Islet of Langerhans (tissue), 1 donor: ENCODE data around the gene SLC2A4RG.

Source experiments
- FAIRE-seq: peaks from one replicate; lab custom pipeline; 2011; peaks lifted over from hg19 to GRCh38; lab: Jason Lieb, UNC

SLC2A4RG gene

DNA sequence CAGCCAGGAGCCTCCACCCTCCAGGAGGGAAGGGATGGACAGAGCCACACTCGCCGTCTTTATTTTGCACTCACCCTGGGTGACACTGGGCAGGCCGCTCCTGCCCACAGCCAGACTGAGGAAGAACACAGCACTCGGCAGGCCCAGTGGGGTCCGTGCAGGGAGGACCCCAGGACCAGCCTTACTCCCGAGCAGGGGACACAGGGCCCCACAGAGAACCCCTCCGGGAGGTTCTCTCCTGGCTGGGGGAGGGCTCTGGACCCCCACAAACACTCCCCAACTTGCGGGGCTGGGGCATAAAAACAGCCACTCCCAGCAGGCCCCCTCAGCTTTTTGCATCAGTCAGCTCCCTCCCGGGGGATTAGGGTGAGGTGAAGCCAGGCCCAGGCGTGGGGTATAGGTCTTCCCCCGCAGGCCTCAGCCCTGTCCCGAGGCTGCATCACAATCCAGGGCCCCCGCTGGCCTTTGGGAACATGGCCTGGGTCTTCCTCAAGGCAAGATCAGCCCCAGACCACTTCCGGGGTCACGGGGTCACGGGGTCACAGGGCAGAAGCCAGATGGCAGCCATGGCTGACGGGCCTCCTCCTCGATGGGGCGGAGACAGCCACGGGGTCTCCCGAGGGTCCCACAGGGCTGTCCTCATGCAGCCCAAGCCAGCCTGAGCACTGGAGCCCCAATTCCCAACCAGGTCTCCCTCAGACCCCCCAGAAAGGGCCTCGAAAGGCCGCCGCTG lies 39.9 kb upstream of the SLC2A4RG start:
- FAIRE-seq: no peak

DNA sequence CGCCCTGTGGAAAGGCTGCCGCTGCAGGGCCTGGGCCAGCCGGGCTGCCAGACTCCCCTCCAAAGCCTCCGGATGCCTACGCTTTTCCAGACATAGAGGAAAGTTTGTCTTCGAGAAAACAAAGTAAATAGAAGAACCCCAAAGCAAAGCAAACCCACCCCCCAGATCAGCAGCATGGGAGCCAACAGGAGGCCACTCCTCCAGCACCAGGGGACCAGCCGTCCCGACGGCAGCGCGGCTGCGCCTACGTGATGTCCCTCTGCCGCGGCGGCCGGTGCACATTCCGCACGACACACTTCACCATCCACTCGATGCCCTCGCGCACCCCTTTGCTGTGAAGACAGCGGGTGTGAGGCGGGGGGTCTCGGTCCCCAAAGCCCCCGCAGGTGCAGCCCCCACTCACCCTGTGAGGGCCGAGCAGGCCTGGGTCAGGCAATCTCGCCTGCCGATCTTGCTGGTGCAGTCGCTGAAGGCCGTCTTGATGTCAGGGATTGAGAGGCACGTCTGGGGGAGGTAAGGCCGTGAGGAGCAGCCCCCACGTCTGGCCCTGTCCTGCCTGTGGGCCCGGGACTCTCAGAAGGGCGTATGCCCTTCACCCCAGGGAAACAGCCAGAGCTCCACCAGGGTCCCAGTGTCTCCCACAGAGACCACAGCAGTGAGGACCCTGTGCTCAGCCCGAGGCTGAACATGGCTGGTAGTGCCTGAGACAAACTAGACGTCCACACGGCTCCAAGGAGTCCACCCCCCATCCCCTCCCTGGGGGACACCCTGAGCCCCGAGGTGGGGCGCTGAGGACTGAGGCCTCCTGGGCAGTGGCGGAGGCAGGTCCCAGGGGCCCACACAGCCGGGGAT lies 39.2 kb upstream of the SLC2A4RG start:
- FAIRE-seq: no peak

DNA sequence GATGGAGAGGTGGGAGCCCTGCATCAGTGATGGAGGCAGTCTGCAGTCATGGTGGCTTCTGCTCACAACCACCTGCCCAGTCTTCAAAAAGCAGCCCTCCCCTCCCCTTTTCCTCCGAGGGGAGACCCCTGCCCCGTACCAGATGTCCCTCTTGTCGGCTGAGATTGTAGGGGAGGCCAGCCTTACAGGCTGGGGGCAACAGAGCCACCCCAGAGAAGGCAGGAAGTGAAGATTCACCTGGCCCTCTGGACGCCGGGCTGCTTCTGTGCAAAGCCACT lies 38.6 kb upstream of the SLC2A4RG start:
- FAIRE-seq: no peak

DNA sequence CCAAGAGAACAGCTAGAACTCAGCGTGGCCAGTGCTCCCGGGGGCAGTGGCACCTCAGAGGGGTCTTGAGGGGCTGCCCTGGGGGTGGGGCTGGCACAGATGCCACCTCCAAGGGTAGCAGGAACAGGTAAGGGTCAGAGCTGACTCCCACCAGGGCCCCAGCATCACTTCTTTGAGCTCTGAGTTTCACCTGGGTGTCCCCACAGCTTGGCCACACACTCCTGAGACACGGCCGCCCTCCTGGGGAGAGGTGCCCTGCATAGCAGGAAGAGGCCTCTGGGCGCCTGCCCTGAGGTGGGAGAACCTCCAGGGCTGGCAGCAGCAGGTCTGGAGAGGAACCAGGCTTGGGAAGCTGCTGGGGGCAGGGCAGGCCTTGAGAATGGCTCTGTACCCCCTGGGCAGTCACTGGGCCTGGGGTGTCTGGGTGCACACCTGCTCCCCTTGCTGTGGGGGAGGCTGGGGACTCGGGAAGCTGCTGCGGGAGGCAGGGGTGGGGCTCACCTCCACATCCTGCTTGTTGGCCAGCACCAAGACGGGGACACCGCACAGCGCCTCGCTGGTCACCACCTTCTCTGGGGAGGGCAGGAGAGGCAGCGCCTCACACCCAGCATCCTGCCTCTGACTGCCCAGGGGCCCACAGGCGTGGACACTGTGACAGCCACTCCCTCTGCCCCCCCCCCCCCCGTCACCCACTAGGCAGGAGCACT lies 38.1 kb upstream of the SLC2A4RG start:
- FAIRE-seq: no peak

DNA sequence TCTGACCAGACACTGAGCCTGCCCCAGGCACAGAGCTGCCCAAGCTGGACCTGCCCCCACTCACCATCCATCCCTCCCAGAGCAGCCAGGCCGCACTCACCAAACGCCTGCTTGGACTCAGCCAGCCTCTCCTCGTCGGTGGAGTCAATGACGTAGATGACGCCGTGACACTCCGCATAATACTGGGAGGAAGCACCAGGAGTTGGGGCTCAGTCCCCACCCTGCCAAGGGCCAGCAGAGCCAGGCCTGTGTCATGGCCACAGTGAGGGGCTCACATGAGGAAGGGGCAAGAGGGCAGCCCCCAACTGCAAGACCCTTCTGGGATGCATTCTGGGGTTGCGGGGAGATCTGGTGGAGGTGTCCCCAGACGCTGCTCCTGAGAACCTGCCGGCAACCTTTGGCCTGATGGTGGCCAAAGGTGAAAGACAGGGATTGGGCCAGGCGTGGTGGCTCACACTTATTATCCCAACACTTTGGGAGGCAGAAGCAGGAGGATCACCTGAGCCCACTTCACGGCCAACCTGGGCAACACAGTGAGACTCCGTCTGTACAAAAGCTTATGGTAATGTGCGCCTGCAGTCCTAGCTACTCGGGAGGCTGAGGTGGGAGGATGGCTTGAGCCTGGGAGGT lies 37.4 kb upstream of the SLC2A4RG start:
- no peak for FAIRE-seq

DNA sequence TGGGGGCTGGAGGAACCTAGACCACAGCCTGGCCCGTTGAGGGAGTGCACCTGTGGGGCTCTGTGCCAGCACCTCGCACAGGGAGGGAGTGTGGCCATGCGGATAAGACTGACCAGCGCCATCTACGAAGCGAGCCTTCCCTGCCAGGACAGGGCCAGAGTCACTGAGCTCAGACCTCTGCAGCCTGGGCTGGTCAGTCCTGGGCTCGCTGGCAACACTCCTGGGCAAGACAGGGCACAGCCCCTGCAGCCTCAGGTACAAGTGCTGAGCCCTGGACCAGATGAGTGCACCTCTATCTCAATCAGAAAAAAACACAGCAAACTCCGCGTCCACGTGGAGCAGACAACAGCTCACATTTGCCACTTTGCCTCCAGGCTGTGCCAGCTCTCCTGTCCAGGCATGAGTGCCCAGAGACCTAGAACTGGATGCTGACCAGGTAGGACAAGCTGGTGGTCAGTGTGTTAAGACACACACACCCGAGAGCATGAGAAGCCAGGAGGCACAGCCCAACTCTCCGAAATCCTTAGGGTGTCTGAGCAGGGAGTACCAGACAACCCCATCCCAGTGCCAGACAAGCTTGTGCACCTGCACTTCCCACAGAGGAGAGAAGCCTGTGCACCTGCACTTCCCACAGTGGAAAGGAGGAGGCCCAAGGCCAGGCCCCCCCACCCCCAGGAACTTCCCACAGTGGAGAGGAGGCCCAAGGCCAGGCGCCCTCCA lies 36.7 kb upstream of the SLC2A4RG start:
- FAIRE-seq: no peak

DNA sequence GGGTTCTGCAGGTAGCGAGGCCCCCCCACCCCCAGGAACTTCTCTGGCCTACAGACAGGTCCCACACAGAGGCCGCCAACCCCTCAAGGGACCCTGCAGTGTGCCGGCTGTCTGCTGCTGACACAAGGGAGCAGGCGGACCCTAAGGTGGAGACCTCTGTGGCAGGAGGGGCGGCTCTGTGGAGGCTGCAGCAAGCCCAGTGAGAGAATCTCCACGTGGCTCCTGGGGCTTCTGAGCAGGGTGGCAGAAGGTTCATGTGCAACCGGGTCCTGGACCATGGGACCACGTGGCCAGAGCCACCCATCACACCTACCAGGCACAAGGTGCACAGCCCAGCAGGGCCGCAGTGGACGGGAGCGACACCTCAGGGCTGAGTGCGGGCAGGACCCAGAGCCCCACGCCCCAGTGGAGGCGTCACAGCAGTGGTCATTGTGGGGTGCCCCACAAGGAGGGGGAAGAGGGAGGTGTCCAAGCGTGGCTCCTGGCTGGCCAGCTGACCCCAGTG lies 36.1 kb upstream of the SLC2A4RG start:
- no peak for FAIRE-seq

DNA sequence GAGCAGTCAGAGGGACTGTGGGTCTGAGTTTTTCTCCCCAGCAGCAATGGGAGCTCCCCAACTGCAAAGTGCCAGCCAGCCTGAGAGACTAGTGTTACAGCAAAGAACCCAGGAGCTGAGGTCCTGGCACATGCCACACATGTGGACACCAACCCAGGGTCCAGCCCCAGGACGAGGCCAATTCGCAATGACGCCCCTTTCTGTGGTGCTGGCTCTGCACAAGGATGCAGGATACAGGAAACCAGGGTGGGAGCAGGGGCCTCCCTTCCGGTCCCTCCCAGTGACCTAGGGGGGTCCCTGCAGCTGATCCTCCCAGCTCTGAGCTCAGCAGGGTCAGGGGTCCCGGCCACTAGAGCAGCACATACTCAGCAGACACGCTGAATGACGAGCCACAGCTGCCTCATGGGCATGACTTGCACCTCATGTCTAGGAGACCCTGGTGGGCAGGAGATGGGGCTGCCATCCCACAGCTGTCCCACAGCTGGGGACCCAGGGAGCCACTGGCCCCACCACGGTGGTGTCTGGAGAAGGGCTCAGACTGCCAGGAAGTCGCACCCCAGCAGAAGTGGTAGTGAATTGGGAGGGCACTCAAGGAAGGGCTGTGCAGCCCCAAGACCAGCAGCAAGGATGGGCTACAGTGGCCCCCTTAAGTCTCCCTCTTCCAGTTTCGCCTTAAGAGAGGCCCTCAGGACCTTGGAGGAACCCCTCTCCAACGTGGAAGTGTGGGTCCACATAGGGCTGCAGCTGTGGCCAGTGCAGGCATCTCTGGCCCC lies 35.4 kb upstream of the SLC2A4RG start:
- FAIRE-seq: no peak

DNA sequence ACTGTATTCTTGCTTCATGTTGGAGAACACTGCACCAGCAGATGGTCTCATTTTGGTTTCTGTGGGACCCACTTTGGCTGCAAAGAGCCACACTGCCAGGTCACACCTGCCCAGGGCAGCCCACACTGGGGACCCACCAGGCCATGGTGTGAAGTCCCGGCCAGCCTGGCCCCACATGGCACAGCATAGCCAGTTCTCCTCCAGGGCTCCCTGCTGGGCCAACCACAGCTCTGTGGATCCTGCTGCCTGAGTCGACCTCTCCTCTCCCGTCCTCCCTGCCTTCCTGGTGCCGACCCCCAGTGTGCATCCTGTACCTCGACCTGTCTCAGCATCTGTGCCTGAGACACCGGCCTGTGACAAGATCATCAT lies 34.8 kb upstream of the SLC2A4RG start:
- FAIRE-seq: no peak

DNA sequence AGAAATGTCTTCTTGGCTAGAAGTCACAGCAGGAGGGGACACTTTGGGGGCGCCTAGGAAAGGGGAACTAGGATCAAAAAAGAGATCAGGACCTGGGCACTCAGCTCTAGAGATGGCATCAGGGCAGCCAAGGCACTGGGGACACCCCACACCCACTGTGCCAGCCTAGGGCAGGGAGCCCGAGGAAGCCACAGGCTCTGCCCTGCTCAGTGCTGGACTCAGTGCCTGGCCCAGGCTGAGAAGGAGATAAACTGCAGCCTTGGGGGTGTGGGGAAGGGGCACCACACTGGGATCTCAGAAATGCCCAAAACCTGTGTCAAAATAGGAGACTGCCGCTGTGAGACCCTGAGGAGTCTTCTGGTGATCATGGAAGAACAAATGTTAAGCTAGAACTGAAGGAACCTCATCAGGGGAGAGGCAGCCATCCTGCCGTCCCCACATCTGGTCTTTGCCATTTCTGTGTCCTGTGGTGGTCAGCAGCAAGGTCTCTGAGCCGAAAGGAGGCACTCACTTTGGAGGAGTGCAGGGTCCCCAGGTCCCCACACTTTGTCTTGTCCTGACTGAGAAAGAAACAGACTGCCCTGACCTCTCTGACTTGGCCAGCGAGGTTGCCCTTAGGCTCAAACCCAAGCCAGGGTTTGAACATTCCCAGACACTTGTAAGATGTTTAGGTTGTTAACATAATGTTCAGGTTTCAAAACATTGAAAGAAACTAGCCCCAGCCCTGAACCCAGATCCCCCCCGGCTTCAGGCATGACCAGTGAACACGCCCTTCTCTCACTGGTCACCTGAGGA lies 34.1 kb upstream of the SLC2A4RG start:
- FAIRE-seq: no peak

DNA sequence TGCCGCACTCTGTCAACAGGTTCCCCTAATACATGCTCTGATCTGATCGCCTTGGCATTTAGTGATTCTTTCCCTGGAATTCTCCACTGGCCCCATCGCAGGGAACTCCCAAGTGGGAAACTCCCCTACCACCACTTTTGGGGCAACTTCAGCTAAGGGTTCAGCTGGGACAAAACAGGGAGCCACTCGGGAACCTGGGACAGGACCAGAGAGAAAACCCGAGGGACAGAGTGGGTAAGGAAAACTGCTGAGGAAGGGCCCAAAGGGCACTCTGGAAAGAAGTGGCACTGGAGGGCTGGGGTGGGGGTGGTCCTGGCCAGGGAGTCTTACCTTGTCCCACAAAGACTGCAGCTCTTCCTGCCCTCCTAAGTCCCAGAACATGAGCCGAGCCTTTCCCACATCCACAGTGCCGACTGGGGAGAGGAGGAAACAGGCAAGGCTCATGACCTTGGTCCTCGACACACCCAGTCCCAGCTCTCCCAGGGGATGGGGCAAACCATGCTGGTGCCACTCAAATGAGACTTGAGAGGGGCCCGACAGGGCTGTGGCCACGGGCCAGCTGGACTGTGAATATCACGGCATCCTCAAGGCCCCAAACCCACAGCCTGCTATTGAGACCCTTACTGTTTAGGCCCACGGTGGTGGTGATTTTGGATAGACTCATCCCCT lies 33.4 kb upstream of the SLC2A4RG start:
- no peak for FAIRE-seq

DNA sequence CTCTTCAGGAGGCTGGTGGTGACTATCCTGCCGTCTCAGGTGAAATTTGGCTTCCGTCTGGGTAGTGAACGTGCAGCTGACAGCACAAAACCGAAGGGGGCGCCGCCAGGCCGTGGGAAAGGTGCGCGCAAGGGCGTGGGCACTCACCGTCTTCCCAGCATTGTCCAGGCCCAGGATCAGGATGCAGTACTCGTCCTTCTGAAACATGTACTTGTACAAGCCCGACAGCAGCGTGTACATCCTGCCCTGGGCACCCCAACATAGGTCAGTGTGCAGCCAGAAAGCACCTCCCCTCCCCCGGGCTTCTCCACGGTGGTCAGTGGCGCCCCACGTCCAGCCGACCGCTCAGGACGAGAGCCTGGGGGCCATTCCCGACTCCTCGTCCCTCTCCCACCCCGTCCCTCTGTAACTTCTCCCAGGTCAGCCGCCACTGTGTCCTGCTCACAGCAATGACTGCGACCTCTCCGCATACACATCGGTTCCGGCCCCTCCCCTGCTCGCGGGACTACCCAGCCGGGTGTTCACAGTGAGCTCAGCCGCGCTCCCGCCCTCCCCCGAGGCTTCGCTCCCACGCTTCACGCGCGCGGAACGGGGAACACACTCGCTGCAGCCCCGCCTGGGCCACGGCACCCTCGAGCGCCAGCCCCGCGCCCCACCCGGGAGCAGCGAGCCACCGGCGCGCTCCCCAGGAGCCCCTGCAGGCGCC lies 32.6 kb upstream of the SLC2A4RG start:
- FAIRE-seq: no peak

DNA sequence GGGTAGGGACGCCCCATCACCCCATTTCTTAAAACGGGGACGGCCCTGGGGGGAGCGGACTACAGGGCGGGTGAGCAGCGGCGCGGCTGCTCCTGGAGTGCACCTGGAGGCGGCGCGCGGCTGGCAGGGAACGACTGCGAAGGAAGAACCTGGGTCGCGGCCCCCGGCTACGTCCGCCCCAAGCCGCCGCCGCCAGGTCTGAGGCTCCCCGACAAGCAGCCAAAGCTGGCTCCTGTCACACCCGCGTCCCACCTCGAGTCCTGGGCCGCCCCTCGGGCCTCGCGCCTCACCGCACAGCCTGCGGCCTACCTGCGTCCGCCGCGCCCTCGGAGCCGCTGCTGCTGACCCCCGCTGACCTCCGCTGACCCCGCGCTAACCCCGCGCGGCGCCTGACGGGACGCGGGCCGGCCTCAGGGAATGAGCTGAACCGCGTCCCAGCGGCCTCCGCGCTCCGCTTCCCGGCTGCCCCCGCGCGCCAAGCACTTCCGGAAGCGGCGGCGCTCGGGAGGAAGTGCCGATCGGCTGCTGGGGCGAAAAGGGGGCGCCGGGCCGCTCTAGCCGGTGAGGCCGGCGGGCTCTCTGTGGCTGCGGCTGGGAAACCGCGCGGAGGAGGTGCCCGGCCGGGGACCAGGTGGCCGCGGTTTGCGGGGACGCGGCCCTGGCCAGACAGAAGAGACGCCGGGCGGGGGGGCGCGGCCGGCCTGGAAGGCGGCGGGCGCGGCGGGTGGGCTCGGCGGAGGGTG lies 31.8 kb upstream of the SLC2A4RG start, which contains the start of the genes ARFRP1 and ZGPAT:
TSS of gene ARFRP1 (minus strand) at position 419 of the 743 bp plus-strand sequence. CDS start 885 bp downstream, outside the sequence.
TSS of gene ZGPAT (plus strand) at position 482 of the 743 bp plus-strand sequence. CDS start 542 bp downstream, outside the sequence.
- FAIRE-seq: no peak

DNA sequence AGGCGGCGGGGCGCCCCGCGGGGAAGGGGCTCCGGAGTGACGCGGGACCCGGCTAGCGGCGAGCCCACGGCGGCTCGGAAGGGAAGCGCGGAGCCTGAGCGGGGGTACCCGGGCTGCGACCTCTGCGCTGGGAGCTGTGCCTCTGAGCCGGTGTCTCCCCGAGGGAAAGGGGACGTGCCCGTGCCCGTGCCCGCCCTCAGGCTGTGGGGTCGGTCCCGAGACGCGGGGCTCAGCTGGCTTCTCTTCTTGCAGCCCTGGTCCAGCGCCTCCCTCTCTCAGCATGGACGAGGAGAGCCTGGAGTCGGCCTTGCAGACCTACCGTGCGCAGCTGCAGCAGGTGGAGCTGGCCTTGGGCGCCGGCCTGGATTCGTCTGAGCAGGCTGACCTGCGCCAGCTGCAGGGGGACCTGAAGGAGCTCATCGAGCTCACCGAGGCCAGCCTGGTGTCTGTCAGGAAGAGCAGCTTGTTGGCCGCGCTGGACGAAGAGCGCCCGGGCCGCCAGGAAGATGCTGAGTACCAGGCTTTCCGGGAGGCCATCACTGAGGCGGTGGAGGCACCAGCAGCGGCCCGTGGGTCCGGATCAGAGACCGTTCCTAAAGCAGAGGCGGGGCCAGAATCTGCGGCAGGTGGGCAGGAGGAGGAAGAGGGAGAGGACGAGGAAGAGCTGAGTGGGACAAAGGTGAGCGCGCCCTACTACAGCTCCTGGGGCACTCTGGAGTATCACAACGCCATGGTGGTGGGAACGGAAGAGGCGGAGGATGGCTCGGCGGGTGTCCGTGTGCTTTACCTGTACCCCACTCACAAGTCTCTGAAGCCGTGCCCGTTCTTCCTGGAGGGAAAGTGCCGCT lies 31.1 kb upstream of the SLC2A4RG start:
- FAIRE-seq: no peak

DNA sequence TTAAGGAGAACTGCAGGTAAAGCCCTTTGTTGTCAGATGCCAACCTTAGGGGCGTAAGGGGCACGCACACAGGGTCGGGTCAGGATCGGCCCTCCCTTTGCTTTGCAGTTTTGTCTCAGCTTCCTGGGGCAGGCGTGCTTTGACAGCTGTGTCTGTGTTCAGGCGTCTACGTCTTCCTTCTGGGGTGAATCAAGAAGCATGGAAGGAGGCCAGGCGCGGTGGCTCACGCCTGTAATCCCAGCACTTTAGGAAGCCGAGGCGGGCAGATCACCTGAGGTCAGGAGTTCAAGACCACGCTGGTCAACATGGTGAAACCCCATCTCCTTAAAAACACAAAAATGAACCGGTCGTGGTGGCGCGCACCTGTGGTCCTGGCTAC lies 30.4 kb upstream of the SLC2A4RG start:
- FAIRE-seq: no peak

DNA sequence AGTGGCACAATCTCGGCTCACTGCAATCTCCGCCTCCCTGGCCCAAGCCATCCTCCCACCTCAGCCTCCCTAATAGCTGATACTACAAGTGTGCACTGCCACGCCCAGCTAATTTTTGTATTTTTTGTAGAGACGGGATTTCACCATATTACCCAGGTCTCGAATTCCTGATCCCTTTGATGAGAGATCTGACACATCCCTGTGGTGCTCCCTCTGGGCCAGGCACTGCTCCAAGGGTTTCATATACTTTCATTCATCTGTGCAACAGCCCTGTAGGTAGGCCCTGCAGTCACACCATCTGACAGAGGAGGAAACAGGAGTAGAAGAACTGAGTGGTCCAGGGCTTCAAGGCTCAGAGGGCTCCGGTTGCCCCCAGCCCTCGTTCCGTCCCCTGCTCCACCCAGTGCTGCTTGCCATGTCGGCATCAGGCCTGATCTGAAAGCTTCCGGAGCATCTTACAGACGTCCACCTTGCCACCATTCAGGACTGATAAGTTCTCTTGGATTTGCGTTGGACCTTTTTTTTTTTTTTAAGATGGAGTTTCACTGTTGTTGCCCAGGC lies 28.4 kb upstream of the SLC2A4RG start:
- no peak for FAIRE-seq

DNA sequence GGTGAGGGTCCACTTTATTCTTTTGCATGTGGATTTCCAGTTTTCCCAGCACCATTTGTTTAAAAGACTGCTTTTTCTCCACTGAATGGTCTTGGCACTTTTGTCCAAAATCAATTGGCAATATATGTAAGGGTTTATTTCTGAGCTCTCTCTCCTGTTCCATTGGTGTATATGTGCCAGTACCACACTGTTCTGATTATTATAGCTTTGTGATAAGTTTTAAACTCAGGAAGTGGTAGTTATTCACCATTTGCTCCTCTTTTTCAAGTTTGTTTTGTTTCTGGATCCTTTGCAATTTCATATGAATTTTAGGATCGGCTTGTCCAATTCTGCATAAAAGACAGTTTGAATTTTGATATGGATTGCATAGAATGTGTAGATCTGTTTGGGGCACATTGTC lies 27.4 kb upstream of the SLC2A4RG start:
- FAIRE-seq: no peak
